ENCODE measurements around the gene MPL. TPM values are rescaled to one million over a fixed set of nuclear protein-coding genes. Genes with fewer than 3 reads are reported as not detected.

The MPL gene
- total RNA-seq, 3 donors from 2014 or later, result not detected

DNA sequence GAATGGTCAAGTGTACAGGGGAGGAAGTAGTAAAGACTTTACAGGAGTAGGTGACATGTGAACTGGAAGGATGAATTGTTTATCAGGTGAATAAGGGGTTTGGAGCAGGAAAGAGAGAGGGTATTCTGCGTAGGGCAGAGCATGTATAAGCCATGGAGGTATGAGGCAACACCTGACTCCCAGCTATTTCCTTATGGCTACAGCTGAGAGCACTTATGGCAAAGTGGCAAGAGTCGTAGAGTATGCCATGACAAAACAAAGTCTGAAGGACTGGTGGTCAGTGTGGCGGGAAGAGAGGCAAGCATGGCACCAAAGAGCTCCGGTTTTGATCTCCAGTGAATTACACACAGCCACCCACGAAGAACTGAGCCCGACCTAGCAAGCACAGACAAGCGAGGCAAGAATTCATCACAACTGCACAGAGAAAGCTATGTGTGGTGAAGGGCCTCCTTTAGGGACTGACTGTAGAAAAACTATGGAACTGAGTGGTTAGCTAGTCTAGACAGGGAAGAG, 39.2 kb downstream of the MPL start:
- intact Hi-C loops (cut with DNase I; ENCODE audit: low total_unique reads), result no loop called here
- DNase-seq (ENCODE audit: low spot score in 2 of 2), result no peak
- TF ChIP-seq, protein P1, sequence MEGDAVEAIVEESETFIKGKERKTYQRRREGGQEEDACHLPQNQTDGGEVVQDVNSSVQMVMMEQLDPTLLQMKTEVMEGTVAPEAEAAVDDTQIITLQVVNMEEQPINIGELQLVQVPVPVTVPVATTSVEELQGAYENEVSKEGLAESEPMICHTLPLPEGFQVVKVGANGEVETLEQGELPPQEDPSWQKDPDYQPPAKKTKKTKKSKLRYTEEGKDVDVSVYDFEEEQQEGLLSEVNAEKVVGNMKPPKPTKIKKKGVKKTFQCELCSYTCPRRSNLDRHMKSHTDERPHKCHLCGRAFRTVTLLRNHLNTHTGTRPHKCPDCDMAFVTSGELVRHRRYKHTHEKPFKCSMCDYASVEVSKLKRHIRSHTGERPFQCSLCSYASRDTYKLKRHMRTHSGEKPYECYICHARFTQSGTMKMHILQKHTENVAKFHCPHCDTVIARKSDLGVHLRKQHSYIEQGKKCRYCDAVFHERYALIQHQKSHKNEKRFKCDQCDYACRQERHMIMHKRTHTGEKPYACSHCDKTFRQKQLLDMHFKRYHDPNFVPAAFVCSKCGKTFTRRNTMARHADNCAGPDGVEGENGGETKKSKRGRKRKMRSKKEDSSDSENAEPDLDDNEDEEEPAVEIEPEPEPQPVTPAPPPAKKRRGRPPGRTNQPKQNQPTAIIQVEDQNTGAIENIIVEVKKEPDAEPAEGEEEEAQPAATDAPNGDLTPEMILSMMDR (IDR thresholded peaks at IDR 0.05), result no peak
- no peak for TF ChIP-seq POLR2A (IDR thresholded peaks at IDR 0.05)
- TF ChIP-seq POLR2AphosphoS5 (IDR thresholded peaks at IDR 0.05), result no peak
- Histone ChIP-seq H3K27me3 (no peaks in the 10 kb centered on the region), H3K27ac (no peak overlapping the region), H3K36me3 (no peaks in the 10 kb centered on the region), H3K4me1 (no peaks in the 10 kb centered on the region), H3K9me3 (no peaks in the 10 kb centered on the region), H3K4me3 (no peak overlapping the region)

DNA sequence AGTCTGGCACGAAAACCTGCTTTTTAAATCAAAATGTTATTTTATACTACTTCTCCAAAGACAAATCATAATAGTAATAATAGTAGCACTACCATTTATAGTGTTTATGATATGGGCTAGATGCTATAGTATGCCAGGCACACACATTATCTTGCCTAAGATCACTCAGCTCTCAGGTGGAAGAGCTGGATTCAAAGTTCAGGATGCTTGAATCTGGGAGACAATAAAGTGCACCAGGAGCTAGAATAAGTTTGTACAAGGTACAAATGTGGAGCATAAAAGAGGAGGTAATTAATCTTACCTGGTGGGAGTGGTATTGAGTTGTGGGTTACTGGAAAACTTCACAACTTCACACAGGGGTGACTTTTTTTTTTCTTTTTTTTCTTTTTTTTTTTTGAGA, 40.2 kb downstream of the MPL start:
- intact Hi-C loops (cut with DNase I; ENCODE audit: low total_unique reads), result no loop called here

DNA sequence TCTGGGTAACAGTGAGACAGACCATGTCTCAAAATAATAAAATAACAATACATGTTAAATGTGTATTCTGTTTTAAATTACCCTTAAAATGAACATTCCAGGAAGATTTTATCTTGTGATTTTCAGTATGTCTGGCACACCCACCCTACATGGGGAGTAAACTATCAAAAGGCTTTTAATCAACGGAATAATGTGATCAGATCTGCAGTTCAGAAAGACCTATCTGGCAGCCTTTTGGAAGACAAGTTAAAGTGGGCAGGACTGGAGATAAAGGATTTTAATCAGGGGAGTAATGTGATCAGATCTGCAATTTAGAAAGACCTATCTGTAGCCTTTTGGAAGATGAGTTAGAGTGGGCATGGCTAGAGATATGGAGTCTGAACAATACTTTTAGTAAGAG, 41.9 kb downstream of the MPL start:
- no peak for DNase-seq (ENCODE audit: low spot score in 2 of 2)
- TF ChIP-seq POLR2AphosphoS5 (IDR thresholded peaks at IDR 0.05) (no peak), POLR2A (IDR thresholded peaks at IDR 0.05) (no peak)
- TF ChIP-seq, protein P1 (IDR thresholded peaks at IDR 0.05), result no peak
- Histone ChIP-seq H3K4me3 (no peak overlapping the region), H3K36me3 (peaks cover 6% of the 10 kb centered on the region), H3K9me3 (no peaks in the 10 kb centered on the region), H3K27me3 (no peaks in the 10 kb centered on the region), H3K4me1 (no peaks in the 10 kb centered on the region), H3K27ac (no peak overlapping the region)
- intact Hi-C loops (cut with DNase I; ENCODE audit: low total_unique reads), result no loop called here

More for the DNA sequence above, 40.2 kb downstream of the MPL start:
- H3K9me3 ChIP-seq, result no peaks in the 10 kb centered on the region
- TF ChIP-seq POLR2A (IDR thresholded peaks at IDR 0.05), result no peak
- TF ChIP-seq POLR2AphosphoS5 (IDR thresholded peaks at IDR 0.05), result no peak
- TF ChIP-seq, protein P1 (IDR thresholded peaks at IDR 0.05), result no peak
- no peak overlapping the region for H3K27ac ChIP-seq
- no peak for DNase-seq (ENCODE audit: low spot score in 2 of 2)
- no peaks in the 10 kb centered on the region for H3K4me1 ChIP-seq
- no peaks in the 10 kb centered on the region for H3K27me3 ChIP-seq
- H3K4me3 ChIP-seq, result no peak overlapping the region
- H3K36me3 ChIP-seq, result no peaks in the 10 kb centered on the region

DNA sequence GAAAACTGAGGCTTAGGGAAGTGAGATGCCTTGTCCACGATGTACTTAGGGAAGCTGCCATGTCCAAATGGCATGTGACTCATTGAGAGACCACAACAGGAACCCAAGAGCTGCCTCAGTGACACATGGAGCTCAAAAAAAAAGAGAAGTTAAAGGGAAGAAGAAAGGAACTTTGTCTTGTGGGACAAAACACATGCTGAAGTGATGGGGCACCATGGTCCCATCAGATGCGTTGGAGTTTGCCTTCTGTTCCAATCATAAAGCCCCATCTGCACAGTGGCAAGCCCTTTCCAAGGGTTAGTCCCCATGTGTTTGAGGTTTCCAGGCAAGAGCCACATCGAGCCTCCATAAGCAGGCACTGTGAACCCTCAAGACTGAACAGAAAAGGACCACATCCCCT, 44.0 kb downstream of the MPL start:
- TF ChIP-seq POLR2A (IDR thresholded peaks at IDR 0.05) (no peak), POLR2AphosphoS5 (IDR thresholded peaks at IDR 0.05) (no peak)
- TF ChIP-seq, protein P1 (IDR thresholded peaks at IDR 0.05), result no peak
- no peak overlapping the region for H3K27ac ChIP-seq

DNA sequence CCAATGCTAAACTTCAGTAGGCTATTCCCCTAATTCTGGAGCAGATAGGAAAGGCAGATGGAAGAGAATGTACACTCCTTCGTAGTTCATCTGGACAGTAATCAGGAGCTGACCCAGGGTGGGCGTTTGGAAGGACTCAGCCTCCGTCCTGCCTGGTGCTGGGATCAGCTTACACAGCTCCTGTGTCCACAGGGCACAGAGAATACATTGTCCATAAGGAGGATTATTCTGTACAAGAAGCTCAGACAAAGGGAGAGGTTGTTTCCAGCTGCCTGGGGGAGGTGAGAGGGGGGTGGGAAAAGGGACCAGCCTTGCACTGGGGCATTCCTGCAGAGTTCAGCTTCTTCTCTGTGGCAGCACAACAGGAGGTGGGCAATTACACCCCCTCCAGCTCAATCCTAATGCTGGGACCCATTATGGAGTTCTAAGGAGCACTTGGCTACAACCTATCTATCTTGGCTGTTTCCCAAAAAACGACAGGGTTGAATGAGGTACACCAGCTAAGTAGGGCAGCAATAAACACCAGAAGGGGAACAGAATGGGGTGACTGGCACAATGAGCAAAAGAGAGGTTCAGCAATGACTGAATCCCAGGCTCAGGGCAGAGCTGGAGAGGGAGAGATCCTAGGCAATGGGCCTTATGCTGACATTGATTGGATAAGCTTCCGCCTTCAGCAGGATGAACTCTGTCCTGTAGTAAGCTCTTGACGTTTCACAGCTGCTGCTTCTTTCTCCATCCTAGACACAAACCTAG, 44.6 kb downstream of the MPL start:
- H3K4me3 ChIP-seq, result no peak overlapping the region
- H3K27ac ChIP-seq, result no peak overlapping the region
- H3K27me3 ChIP-seq, result no peaks in the 10 kb centered on the region
- no peak for DNase-seq (ENCODE audit: low spot score in 2 of 2)
- no peaks in the 10 kb centered on the region for H3K9me3 ChIP-seq
- no peaks in the 10 kb centered on the region for H3K4me1 ChIP-seq
- peaks cover 19% of the 10 kb centered on the region for H3K36me3 ChIP-seq
- intact Hi-C loops (cut with DNase I; ENCODE audit: low total_unique reads), result no loop called here
- no peak for TF ChIP-seq POLR2AphosphoS5 (IDR thresholded peaks at IDR 0.05)
- no peak for TF ChIP-seq POLR2A (IDR thresholded peaks at IDR 0.05)
- TF ChIP-seq, protein P1 (IDR thresholded peaks at IDR 0.05), result no peak

More for the DNA sequence above, 44.0 kb downstream of the MPL start:
- no peak for DNase-seq (ENCODE audit: low spot score in 2 of 2)
- no peaks in the 10 kb centered on the region for H3K27me3 ChIP-seq
- H3K36me3 ChIP-seq, result peaks cover 19% of the 10 kb centered on the region
- H3K9me3 ChIP-seq, result no peaks in the 10 kb centered on the region
- intact Hi-C loops (cut with DNase I; ENCODE audit: low total_unique reads), result no loop called here
- no peak overlapping the region for H3K4me3 ChIP-seq
- no peaks in the 10 kb centered on the region for H3K4me1 ChIP-seq
